Stomach smooth muscle (tissue), 2 donors: ENCODE data around the gene CHORDC1.
A peak's percentile ranks its signal among the peaks of the same experiment; 100 is the strongest.
"Not testable (repeated sequence)": the region's sequence is repeated elsewhere in the genome, so short reads cannot be mapped to it uniquely, and the experiment has no call there.

Experiments used
- H3K27ac ChIP-seq: one replicate; pipeline ENCODE4 v1.7.0; 2013; ENCODE audit warnings: mild to moderate bottlenecking, low read length, inconsistent platforms
- H3K27me3 ChIP-seq, 2 donors: one replicate each; pipeline ENCODE4 v1.7.0; 2013; ENCODE audit warnings: low read length in 2 of 2; ENCODE audit not compliant: insufficient read depth in 2 of 2, control insufficient read depth in 1 of 2
- H3K36me3 ChIP-seq, 2 donors: one replicate each; pipeline ENCODE4 v1.7.0; 2013; ENCODE audit warnings: low read length in 2 of 2; ENCODE audit not compliant: control insufficient read depth in 2 of 2, insufficient read depth in 2 of 2
- H3K4me1 ChIP-seq: one replicate; pipeline ENCODE4 v1.7.0; 2013; ENCODE audit warnings: low read length; ENCODE audit not compliant: control insufficient read depth, insufficient read depth
- H3K4me3 ChIP-seq, 2 donors: one replicate each; pipeline ENCODE4 v1.7.0; 2013; ENCODE audit warnings: low read length in 2 of 2
- H3K9ac ChIP-seq, 2 donors: one replicate each; pipeline ENCODE4 v1.7.0; 2013; ENCODE audit warnings: low read length in 2 of 2, mild to moderate bottlenecking in 1 of 2
- H3K9me3 ChIP-seq, 2 donors: one replicate each; pipeline ENCODE4 v1.7.0; 2013; ENCODE audit warnings: low read length in 2 of 2; ENCODE audit not compliant: control insufficient read depth in 2 of 2
- donor health status: healthy.
- donor health status: Pancreatic carcinoma.

Gene CHORDC1

DNA sequence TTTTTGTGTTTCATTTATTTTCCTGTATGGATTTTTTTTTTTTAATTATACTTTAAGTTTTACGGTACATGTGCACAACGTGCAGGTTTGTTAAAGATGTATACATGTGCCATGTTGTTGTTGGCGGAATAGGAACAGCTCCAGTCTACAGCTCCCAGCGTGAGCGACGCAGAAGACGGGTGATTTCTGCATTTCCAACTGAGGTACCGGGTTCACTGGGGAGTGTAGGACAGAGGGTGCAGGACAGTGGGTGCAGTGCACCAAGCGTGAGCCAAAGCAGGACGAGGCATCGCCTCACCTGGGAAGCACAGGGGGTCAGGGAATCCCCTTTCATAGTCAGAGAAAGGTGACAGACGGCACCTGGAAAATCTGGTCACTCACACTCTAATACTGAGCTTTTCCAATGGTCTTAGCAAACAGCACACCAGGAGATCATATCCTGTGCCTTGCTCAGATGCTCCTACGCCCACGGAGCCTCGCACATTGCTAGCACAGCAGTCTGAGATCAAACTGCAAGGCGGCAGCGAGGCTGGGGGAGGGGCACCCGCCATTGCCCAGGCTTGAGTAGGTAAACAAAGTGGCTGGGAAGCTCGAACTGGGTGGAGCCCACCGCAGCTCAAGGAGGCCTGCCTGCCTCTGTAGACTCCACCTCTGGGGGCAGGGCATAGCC, 17.3 kb upstream of the CHORDC1 start:
- H3K4me3 ChIP-seq, H3K27me3 ChIP-seq, H3K9me3 ChIP-seq, H3K4me1 ChIP-seq, H3K36me3 ChIP-seq, H3K27ac ChIP-seq, H3K9ac ChIP-seq: not testable (repeated sequence)

DNA sequence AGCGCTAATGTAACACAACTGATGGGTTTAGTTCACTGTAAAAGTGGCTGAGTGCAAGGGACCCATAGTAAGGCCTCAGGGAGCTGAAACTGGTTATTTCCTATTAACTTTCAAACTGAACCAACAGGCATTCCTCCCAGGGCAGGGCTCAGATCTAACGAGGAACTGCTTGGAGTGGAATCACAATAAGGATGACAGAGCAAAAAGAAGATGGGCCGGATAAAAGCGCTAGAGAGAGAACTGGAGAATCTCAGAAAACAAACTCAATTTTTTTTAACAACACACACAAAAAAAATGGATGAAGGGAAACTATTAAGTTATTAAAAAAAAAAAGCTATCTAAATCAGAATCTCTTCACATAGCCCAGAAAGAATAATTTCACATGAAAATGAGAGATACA, 14.2 kb upstream of the CHORDC1 start:
- no peak overlapping the region for H3K9ac ChIP-seq
- H3K36me3 ChIP-seq: no peaks in the 10 kb centered on the region
- H3K4me3 ChIP-seq: no peak overlapping the region
- H3K9me3 ChIP-seq: no peaks in the 10 kb centered on the region
- H3K27ac ChIP-seq: no peak overlapping the region
- no peaks in the 10 kb centered on the region for H3K27me3 ChIP-seq
- H3K4me1 ChIP-seq: no peaks in the 10 kb centered on the region

DNA sequence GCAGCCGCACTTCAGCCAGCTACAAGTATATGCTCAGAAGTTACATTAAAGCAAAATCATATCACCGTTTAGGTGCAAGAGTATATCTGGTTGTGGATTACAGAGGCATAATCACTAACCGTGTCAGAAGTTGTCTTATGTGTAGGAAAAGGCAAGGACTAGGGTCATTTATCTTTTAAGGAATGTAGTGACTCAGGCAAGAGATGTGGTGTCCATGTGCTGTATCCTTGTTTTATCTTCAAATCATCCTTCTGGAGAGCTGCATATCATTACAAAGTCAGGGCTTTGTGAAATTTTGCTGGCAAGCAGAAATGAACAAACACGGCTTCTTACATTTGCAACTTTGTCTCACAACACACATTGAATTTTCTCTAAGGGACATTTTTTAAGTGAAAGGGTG, 12.7 kb upstream of the CHORDC1 start:
- Histone ChIP-seq H3K36me3 (no peaks in the 10 kb centered on the region), H3K9me3 (no peaks in the 10 kb centered on the region), H3K4me3 (no peak overlapping the region), H3K4me1 (no peaks in the 10 kb centered on the region), H3K9ac (no peak overlapping the region), H3K27me3 (no peaks in the 10 kb centered on the region), H3K27ac (no peak overlapping the region)

DNA sequence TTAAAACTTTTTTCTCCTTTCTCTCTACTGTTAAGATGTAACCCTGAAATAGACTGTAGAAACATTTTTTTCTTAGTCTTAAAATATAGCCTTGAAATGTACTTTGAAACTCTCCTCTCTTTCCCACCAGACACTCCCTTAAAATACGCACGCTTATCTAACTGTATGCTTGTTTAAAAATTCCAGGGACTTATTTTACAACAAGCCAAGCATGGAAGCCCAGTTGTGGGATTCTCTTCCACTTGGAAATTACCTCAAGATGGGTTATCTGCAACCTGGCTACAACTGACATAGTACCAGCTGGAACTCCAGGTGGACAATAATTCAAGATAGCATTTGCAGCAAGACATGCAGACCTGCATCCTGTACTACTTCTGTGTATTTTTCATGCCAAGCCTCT, 12.1 kb upstream of the CHORDC1 start:
- Histone ChIP-seq H3K4me3 (no peak overlapping the region), H3K9ac (no peak overlapping the region), H3K27me3 (no peaks in the 10 kb centered on the region), H3K36me3 (no peaks in the 10 kb centered on the region), H3K27ac (no peak overlapping the region), H3K9me3 (no peaks in the 10 kb centered on the region), H3K4me1 (no peaks in the 10 kb centered on the region)

DNA sequence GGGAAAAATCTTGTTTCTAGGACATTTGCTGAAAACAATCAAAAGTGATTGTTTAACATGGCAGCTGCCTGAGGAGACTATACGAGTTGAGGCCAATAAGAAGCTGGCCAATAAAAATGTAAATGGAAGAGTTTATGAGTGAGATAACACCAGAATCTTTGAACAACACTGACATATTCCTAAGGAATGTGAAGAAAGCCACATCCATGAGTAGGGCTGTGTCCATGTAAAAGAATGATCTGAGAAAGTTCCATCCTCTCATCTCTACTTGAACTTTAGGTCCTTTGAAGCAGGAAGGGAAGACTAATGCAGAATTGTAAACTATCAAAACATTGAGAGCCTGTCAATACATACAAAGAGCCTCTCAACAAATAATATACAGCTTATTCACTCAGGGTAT, 6.9 kb upstream of the CHORDC1 start:
- Histone ChIP-seq H3K9ac (no peak overlapping the region), H3K36me3 (no peaks in the 10 kb centered on the region)

DNA sequence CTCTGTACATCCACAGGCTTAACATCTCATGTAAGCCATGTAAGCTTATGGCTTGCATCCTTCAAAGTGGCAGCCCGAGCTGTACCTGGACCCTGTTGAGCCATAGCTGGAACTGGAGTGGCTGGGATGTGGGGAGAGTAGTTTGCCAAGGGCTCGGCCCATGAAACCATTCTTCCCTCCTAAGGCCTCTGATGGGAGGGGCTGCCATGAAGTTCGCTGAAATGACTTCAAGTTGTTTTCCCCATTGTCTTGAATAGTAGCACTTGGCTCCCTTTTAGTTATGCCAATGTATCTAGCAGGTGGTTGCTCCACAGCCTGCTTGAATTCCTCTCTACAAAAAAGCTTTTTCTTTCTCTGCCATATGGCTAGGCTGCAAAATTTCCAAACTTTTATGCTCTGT, 5.2 kb upstream of the CHORDC1 start:
- no peak overlapping the region for H3K9ac ChIP-seq
- H3K4me3 ChIP-seq: no peak overlapping the region
- no peaks in the 10 kb centered on the region for H3K9me3 ChIP-seq
- H3K27me3 ChIP-seq: no peaks in the 10 kb centered on the region
- no peaks in the 10 kb centered on the region for H3K4me1 ChIP-seq
- H3K36me3 ChIP-seq: no peaks in the 10 kb centered on the region
- no peak overlapping the region for H3K27ac ChIP-seq

More for the DNA sequence above, 6.9 kb upstream of the CHORDC1 start:
- Histone ChIP-seq H3K9me3 (no peaks in the 10 kb centered on the region), H3K4me3 (no peak overlapping the region), H3K27me3 (no peaks in the 10 kb centered on the region), H3K27ac (no peak overlapping the region), H3K4me1 (no peaks in the 10 kb centered on the region)

DNA sequence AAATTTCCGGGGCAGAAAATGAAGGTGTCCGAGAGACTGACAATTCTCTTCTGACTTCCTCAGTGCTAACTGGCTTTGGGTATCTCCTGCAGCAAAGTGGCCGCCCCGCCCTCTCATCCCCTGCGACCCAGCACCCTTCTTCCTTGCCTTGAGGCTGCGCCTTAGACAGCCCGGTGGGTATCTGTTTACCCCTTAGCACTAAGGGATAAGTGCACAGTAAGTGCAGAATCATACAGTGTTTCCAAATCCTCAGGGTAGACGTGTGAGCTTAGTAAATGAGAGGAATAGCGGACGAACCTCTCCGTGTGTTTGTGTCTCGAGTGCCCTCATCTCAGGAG, 368 bp upstream of the CHORDC1 start:
- Histone ChIP-seq H3K4me1 (peaks cover 11% of the 10 kb centered on the region), H3K9ac (peak overlapping the region; percentile 73 to 84), H3K27me3 (no peaks in the 10 kb centered on the region), H3K4me3 (peak overlapping the region; percentile 97 to 98), H3K9me3 (no peaks in the 10 kb centered on the region), H3K27ac (peak overlapping the region; percentile 80), H3K36me3 (no peaks in the 10 kb centered on the region)

DNA sequence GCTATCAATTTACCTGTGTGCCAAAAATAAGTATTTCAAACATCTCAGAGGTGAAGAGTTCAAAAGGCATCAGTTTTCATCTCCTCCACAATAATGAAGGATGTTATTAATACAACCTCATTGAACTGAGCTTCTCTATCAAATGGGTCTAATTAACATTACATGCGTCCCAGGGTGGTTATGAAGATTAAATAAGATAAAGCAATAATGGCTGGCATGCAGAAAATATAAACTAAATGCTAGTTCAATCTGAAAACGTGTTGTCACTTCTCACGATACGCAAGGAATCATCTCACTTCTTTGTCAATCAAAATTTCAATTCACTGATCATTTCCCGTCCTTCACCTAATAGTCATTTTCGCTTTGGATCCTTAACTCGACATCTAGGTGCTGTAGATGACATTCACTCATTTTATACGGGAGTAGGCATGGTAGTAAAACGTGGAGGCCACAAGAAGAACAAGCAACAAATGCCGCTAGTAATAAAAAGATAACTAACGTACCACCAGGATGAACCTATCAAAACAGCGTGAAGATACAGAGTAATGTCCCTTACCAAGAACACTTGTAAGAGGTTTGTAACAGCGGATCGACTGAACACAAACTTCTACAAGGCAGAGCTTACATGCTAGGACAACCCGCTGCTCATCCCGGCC, 918 bp downstream of the CHORDC1 start:
- H3K36me3 ChIP-seq: no peaks in the 10 kb centered on the region
- no peaks in the 10 kb centered on the region for H3K27me3 ChIP-seq
- H3K9me3 ChIP-seq: no peaks in the 10 kb centered on the region
- peak overlapping the region; percentile 80 for H3K27ac ChIP-seq
- H3K4me3 ChIP-seq: peak overlapping the region; percentile 97 to 98
- H3K4me1 ChIP-seq: peaks cover 11% of the 10 kb centered on the region
- peak overlapping the region; percentile 73 to 84 for H3K9ac ChIP-seq

DNA sequence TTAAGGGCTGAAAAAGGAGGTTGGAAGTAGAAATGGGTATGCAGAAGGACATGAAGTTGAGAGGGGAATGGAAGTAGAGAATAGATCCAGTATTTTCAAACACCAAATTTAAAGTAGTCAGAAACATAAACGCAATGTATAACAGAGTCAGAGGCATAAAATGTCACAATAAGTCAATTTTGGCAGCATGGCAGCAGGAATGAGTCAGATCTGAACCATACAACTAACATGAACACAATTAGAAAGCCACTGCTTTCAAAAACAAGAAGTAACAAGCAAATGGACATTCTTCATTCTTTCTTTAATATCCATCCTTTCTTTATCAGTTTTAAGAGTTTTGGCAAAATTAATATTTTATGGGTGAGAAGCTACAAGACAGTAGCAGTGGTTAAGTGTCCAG, 2.5 kb downstream of the CHORDC1 start:
- Histone ChIP-seq H3K27ac (no peak overlapping the region), H3K27me3 (no peaks in the 10 kb centered on the region), H3K4me3 (peak overlapping the region in 1 of 2 donors; percentile 97), H3K36me3 (no peaks in the 10 kb centered on the region), H3K9ac (no peak overlapping the region), H3K9me3 (no peaks in the 10 kb centered on the region), H3K4me1 (peaks cover 11% of the 10 kb centered on the region)

DNA sequence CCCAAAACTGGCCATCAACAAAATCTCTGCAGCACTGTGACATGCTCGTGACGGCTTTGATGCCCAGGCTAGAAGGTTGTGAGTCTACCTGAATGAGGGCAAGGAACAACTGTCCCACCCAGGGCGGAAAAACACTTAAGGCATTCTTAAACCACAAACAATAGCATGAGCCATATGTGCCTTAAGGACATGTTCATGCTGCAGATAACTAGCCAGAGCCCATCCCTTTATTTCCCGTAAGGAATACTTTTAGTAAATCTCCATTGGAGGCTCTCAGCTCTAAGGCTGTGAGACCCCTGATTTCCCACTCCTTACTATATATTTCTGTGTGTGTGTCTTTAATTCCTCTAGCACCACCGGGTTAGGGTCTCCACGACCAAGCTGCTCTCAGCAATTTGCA, 3.4 kb downstream of the CHORDC1 start:
- Histone ChIP-seq H3K9ac (no peak overlapping the region), H3K4me3 (no peak overlapping the region), H3K27me3 (no peaks in the 10 kb centered on the region), H3K36me3 (no peaks in the 10 kb centered on the region), H3K4me1 (peaks cover 11% of the 10 kb centered on the region), H3K27ac (no peak overlapping the region), H3K9me3 (no peaks in the 10 kb centered on the region)

DNA sequence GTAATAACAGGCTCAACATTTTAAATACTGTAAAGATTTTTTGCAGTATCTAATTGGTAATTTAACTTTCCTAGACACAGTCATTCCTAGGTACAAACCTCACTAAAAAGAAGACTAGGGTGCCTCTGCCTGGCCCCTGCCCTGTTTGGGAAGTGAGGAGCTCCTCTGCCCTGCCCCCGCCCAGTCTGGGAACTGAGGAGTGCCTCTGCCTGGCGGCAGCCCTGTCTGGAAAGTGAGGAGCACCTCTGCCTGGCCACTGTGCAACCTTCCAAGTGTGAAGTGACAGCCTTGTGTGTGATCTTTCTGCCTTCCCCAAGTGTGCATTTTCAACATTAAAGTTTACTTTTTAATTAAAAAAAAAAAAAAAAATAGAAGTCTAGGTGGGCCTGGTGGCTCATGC, 4.2 kb downstream of the CHORDC1 start:
- Histone ChIP-seq H3K9ac (no peak overlapping the region), H3K27ac (no peak overlapping the region), H3K27me3 (no peaks in the 10 kb centered on the region), H3K9me3 (no peaks in the 10 kb centered on the region), H3K4me3 (no peak overlapping the region), H3K36me3 (peaks cover 0 to under 1% of the 10 kb centered on the region in 2 donors), H3K4me1 (peaks cover 11% of the 10 kb centered on the region)
